DND-41 (cell line): Measurements from ENCODE around the gene SLC24A3.

Experiments
- ATAC-seq: fragments of 200-7000 bp; cut with Tn5 transposase; 3 replicates; pipeline ENCODE4 v1.9.1; 2021; ENCODE audit warnings: low read depth; ENCODE audit not compliant: insufficient read depth
- DNase-seq: peaks from one replicate; pipeline ENCODE4 v3.0.0-alpha.2; 2020
- H2AFZ ChIP-seq: 2 replicates; pipeline ENCODE4 v1.6.0; 2012; ENCODE audit warnings: low read depth, low read length
- H3K27ac ChIP-seq: 2 replicates; pipeline ENCODE4 v1.5.1; 2012; ENCODE audit warnings: low read length, inconsistent platforms
- H3K27me3 ChIP-seq: fragments of 200-600 bp; sonication (generic); 2 replicates; pipeline ENCODE4 v1.6.0; 2012; ENCODE audit warnings: low read length, mild to moderate bottlenecking, inconsistent platforms; ENCODE audit not compliant: insufficient read depth, poor library complexity
- H3K36me3 ChIP-seq: 2 replicates; pipeline ENCODE4 v1.5.1; 2012; ENCODE audit warnings: low read length, inconsistent platforms; ENCODE audit not compliant: insufficient read depth
- H3K4me1 ChIP-seq: 2 replicates; pipeline ENCODE4 v1.5.1; 2012; ENCODE audit warnings: mild to moderate bottlenecking, low read length; ENCODE audit not compliant: insufficient read depth
- H3K4me2 ChIP-seq: 2 replicates; pipeline ENCODE4 v1.6.0; 2012; ENCODE audit warnings: mild to moderate bottlenecking, moderate library complexity, low read length, inconsistent platforms; ENCODE audit not compliant: insufficient read depth
- H3K4me3 ChIP-seq, 2 experiments: fragments of 200-600 bp in 1 of 2; shearing (Covaris generic) in 1 of 2; 2 replicates each; pipeline ENCODE4 v1.5.1; 2012 to 2016; ENCODE audit warnings: inconsistent platforms in 2 of 2, low read length in 2 of 2, mild to moderate bottlenecking in 2 of 2, low read depth in 1 of 2, moderate library complexity in 1 of 2
- H3K79me2 ChIP-seq: 2 replicates; pipeline ENCODE4 v1.6.0; 2012; ENCODE audit warnings: low read length, inconsistent platforms; ENCODE audit not compliant: insufficient read depth
- H3K9ac ChIP-seq: 2 replicates; pipeline ENCODE4 v1.6.0; 2012; ENCODE audit warnings: low read depth, mild to moderate bottlenecking, inconsistent platforms, low read length, moderate library complexity
- H3K9me3 ChIP-seq: 2 replicates; pipeline ENCODE4 v1.5.1; 2012; ENCODE audit warnings: low read length, moderate library complexity, mild to moderate bottlenecking, inconsistent platforms; ENCODE audit not compliant: insufficient read depth, severe bottlenecking
- H4K20me1 ChIP-seq: 2 replicates; pipeline ENCODE4 v1.6.0; 2012; ENCODE audit warnings: low read length; ENCODE audit not compliant: insufficient read depth
- EZH2 ChIP-seq: IDR thresholded peaks from 3 replicates; pipeline ENCODE4 v1.6.1; 2012; ENCODE audit warnings: borderline replicate concordance, low read depth, mild to moderate bottlenecking, moderate library complexity, low read length, inconsistent platforms; ENCODE audit not compliant: severe bottlenecking
- TF ChIP-seq, protein P1 (sequence below): IDR thresholded peaks from 2 replicates; pipeline ENCODE4 v1.5.1; 2012; ENCODE audit warnings: borderline replicate concordance, low read length, moderate library complexity, mild to moderate bottlenecking; ENCODE audit not compliant: poor library complexity, severe bottlenecking; ENCODE audit errors: extremely low read depth

SLC24A3 gene

DNA sequence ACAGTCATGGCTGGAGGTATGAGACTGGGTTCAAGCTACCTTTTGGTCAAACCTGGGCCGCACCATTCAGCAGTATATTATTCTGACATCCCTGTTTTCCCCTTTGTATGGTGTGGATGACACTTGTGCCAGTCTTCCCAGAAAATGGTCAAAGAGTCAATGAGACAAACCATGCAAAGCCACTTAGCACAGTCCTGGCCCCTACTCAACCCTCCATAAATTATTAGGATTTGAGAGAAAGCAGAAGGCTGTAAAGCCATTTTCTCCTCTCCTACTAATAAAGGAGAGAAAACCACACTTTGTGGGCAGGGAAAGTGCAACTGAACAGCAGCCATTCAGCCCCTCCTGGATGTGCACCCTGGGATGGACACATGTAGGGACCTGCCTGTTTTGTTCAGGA, 236.2 kb downstream of the SLC24A3 start:
- peaks cover 2% of the 10 kb centered on the region for H3K9me3 ChIP-seq
- no peak for ATAC-seq
- H3K27me3 ChIP-seq = no peaks in the 10 kb centered on the region
- TF ChIP-seq, protein P1, sequence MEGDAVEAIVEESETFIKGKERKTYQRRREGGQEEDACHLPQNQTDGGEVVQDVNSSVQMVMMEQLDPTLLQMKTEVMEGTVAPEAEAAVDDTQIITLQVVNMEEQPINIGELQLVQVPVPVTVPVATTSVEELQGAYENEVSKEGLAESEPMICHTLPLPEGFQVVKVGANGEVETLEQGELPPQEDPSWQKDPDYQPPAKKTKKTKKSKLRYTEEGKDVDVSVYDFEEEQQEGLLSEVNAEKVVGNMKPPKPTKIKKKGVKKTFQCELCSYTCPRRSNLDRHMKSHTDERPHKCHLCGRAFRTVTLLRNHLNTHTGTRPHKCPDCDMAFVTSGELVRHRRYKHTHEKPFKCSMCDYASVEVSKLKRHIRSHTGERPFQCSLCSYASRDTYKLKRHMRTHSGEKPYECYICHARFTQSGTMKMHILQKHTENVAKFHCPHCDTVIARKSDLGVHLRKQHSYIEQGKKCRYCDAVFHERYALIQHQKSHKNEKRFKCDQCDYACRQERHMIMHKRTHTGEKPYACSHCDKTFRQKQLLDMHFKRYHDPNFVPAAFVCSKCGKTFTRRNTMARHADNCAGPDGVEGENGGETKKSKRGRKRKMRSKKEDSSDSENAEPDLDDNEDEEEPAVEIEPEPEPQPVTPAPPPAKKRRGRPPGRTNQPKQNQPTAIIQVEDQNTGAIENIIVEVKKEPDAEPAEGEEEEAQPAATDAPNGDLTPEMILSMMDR = no peak
- TF ChIP-seq EZH2 = no peak
- H3K79me2 ChIP-seq = no peaks in the 10 kb centered on the region
- no peak overlapping the region for H3K4me2 ChIP-seq
- H3K4me1 ChIP-seq = peaks cover 10% of the 10 kb centered on the region; the same call in 1 of the 2 replicates
- no peaks in the 10 kb centered on the region for H3K36me3 ChIP-seq
- no peak overlapping the region for H2AFZ ChIP-seq
- DNase-seq = no peak
- H3K27ac ChIP-seq = no peak overlapping the region
- H3K4me3 ChIP-seq = no peak overlapping the region
- no peak overlapping the region for H3K9ac ChIP-seq
- H4K20me1 ChIP-seq = no peaks in the 10 kb centered on the region

DNA sequence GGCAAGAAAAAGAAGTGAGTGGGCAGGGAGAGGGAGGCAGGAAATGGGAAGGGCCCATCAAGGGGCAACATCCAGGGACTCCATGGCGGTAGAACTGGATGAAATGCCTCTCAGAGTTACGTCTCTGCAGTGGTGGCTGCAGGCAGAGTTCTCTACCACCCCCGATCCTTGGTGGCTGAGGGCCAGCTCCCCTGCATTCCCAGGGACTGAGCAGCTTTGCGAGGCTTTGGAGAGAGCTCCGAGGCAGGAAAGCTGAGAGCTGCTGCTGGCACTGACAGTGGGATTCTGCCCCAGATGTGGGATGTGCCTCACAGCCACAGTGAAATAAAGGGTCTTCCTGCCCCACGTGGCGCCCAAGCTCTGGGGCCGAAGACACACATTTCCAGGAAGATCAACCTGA, 236.6 kb downstream of the SLC24A3 start:
- Histone ChIP-seq H2AFZ (no peak overlapping the region), H4K20me1 (no peaks in the 10 kb centered on the region), H3K79me2 (no peaks in the 10 kb centered on the region), H3K4me3 (no peak overlapping the region), H3K36me3 (no peaks in the 10 kb centered on the region), H3K4me1 (peaks cover 10% of the 10 kb centered on the region; the same call in 1 of the 2 replicates), H3K4me2 (no peak overlapping the region), H3K9me3 (no peaks in the 10 kb centered on the region), H3K9ac (no peak overlapping the region), H3K27me3 (no peaks in the 10 kb centered on the region), H3K27ac (no peak overlapping the region)
- DNase-seq = no peak
- no peak for TF ChIP-seq EZH2
- TF ChIP-seq, protein P1 = no peak
- no peak for ATAC-seq

DNA sequence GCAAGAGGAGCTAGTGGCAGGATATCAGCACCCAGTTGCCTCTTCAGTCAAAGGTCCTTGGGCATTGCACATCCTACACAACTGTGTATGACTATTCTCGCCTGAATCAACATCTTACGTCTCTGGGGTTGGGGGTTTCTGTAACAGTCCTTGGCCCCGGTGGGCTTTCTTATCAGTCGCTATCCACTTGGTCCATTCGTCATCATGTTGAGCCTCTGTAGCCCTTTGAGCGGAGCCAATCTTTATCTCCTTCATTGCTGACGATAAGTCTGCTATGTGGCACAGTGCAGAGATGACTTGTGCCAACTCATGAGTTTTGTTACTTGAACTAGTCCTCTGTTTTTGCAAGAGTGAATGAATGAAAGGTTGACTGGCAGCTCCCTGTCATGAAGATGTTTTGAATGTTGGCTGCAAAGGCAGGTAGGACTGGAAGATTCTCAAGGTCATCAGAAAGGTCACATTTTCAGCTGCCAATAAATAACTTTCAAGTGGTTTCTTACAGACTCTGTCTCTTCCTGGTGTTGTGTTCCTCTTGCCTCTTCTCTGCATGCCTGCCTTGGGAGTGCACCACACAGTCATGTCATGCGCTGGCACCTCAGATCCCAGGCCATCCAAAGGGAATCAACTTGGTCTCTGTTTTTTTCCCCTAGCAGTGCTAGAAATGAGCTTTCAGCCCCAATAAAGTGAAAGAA, 238.9 kb downstream of the SLC24A3 start:
- Histone ChIP-seq H3K9ac (no peak overlapping the region), H3K4me1 (peaks cover 10% of the 10 kb centered on the region; the same call in 1 of the 2 replicates), H3K36me3 (no peaks in the 10 kb centered on the region), H3K4me2 (no peak overlapping the region), H2AFZ (no peak overlapping the region), H4K20me1 (no peaks in the 10 kb centered on the region), H3K79me2 (no peaks in the 10 kb centered on the region), H3K9me3 (no peaks in the 10 kb centered on the region), H3K27me3 (no peaks in the 10 kb centered on the region), H3K4me3 (no peak overlapping the region), H3K27ac (no peak overlapping the region)
- DNase-seq (no peak), ATAC-seq (peak; percentile 24; the same call in 1 of the 3 replicates)
- TF ChIP-seq, protein P1 = no peak
- TF ChIP-seq EZH2 = no peak

DNA sequence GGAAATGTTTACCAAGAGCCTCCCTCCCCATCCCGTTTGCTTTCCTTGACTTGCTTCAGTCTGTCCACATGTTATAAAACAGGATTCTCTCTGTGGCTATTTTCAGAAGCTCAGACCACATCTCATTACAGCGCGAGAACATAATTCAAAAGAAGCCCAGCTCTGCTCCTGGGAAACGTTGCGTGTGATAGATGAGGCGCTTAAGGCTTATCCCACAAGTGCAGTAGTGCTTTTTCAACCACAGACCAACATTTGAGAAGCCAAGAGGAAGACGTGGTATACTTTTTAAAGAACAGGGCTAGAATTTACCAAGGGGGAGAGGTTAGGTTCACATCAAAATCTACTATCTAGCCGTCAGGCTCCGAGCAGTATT, 239.5 kb downstream of the SLC24A3 start:
- Histone ChIP-seq H3K4me2 (no peak overlapping the region), H3K4me1 (peaks cover 10% of the 10 kb centered on the region; the same call in 1 of the 2 replicates), H3K9me3 (no peaks in the 10 kb centered on the region), H3K79me2 (no peaks in the 10 kb centered on the region), H3K27ac (no peak overlapping the region), H2AFZ (no peak overlapping the region), H3K4me3 (no peak overlapping the region), H4K20me1 (no peaks in the 10 kb centered on the region), H3K36me3 (no peaks in the 10 kb centered on the region), H3K9ac (no peak overlapping the region), H3K27me3 (no peaks in the 10 kb centered on the region)
- peak; percentile 12 for DNase-seq
- TF ChIP-seq EZH2 = no peak
- TF ChIP-seq, protein P1 = no peak
- peak; percentile 72 for ATAC-seq
